VCaP (cell line): ENCODE data around the gene GPR160.

Experiments used
- H3K27ac ChIP-seq: fragments of 450-650 bp; 2 replicates; pipeline ENCODE4 v1.5.1; 2017
- TF ChIP-seq, protein P1 (sequence below): fragments of 450-650 bp; conservative IDR thresholded peaks from 2 replicates; pipeline ENCODE4 v1.5.1; 2017; ENCODE audit warnings: mild to moderate bottlenecking, moderate library complexity

Gene GPR160

DNA sequence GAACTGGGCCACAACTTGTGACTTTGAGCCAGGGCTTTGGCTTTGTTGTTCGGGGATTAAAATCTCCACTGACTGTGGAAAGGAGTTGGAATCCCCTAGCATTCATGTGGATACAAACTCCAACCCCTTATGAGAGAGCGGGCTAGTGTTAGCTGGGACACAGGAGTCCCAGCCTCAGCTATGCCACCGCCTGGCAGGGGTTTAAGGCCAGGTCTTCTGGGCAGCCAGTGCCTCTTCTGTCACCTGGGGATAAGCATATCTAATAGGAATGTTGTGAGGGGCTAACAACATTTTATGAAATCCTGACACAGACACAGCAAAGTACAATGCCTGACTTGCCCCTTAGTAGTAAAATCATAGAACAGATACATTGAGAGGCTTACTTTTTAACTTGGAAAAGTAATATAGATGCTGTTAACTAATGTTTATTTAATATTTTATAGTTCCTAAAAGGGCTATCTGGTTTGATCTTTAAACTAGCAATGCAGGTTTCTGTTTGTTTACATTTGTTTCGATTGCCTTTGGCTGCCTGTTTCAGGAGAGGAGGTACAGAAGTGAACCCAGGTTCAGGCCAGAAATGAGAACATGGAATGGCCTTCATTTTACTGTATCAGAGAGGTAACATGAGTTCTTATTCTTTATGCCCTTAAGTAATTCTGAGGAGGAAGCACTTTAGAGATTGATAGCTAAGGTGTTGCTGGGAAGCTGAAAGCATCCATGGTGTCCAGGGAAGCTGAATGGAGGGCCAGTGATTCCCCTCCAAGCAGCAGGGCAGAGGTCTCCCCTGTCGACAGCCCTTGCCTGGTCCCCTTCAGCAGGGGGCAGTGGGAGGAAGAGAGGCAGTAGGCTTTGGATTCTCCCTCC lies 8.7 kb downstream of the GPR160 start:
- TF ChIP-seq, protein P1, sequence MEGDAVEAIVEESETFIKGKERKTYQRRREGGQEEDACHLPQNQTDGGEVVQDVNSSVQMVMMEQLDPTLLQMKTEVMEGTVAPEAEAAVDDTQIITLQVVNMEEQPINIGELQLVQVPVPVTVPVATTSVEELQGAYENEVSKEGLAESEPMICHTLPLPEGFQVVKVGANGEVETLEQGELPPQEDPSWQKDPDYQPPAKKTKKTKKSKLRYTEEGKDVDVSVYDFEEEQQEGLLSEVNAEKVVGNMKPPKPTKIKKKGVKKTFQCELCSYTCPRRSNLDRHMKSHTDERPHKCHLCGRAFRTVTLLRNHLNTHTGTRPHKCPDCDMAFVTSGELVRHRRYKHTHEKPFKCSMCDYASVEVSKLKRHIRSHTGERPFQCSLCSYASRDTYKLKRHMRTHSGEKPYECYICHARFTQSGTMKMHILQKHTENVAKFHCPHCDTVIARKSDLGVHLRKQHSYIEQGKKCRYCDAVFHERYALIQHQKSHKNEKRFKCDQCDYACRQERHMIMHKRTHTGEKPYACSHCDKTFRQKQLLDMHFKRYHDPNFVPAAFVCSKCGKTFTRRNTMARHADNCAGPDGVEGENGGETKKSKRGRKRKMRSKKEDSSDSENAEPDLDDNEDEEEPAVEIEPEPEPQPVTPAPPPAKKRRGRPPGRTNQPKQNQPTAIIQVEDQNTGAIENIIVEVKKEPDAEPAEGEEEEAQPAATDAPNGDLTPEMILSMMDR: no peak
- peak overlapping the region; percentile 100 for H3K27ac ChIP-seq

DNA sequence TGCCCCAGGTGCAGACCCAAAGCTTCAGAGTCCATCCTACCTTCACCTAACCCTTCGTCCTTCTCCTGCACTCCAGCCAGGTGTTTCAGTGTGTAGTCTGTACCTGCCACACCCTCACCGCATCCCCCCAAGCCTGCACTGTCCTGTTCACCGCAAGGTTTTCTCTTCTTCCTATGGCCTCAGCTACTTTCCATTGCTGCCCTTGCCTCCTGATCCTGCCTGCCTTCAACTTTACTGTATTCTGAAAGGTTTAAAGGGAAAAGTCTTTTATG lies 9.3 kb downstream of the GPR160 start:
- H3K27ac ChIP-seq: peak overlapping the region; percentile 100
- TF ChIP-seq, protein P1: no peak

DNA sequence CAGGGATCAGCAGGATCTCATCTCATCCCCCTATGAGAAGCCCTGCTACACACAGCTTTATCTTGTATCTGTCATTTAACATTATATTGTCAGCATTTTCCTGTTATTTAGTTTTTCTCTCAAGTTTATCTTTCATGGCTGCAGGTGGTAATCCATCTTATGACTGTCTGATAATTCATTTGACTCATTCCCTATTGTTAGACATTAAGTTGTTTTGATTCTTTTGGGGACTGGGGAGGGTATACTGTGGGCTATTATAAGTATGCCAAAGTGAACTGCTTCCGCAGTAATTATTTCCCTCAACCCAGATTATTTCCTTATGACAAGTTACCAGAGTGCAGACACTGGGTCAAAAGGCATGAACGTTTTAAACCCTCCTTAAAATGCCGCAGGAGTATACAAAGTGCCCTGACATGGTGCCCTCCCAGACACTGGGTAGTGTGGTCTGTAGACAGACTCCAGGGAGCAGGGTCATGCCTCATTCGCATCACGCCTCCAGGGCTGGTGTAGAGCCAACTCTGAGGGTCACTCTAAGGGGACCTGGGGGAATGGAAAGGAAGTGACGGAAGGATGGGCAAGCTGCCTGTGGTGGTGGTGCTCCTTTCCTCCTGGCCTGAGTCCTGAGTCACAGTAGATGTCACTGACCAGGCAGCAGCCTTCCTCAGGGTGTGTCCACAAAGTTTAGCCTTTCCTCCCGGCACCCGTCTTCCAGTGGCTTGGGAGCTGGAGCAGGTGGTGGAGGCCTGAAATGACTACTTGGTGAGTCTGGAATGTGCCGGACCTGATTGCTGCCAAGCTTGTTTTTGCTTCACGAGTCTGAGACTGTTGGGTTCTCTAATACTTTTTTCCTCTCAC lies 11.6 kb downstream of the GPR160 start:
- peak overlapping the region; percentile 100 for H3K27ac ChIP-seq
- TF ChIP-seq, protein P1: no peak

DNA sequence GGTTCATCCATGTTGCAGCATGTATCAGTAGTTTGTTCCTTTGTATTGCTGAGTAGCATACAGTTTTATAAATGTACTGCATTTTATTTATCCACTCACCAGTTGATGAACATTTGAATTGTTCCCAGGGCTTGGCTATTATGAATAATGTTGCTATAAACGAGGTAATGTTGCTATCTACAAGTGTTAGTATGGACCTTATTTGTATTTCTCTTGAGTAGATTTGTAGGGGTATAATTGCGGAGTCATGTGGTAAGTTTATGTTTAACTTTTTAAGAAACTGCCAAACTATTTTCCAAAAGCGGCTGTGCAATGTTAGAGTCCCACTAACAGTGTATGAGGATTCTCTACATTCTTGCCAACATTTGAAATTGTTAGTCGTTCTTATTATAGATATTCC lies 13.0 kb downstream of the GPR160 start:
- peak overlapping the region; percentile 100 for H3K27ac ChIP-seq
- TF ChIP-seq, protein P1: no peak

DNA sequence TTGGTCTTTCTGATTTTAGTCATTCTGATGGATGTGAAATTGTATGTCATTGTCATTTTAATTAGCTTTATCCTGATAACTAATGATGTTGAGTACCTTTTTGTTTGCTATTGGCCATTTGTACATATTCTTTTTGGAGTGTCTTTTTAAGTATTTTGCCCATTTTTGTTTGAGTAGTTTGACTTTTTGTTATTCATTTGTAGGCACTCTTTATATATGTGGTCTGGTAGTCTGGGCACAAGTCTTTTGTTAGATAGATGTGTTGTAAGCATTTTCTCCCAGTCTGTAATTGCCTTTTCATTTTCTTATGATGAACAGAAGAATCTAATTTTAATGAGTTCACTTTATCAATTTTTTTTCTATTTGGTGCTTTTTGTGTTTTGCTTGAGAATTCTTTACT lies 14.6 kb downstream of the GPR160 start:
- H3K27ac ChIP-seq: peak overlapping the region; percentile 100; the same call in 1 of the 2 replicates
- TF ChIP-seq, protein P1: no peak

DNA sequence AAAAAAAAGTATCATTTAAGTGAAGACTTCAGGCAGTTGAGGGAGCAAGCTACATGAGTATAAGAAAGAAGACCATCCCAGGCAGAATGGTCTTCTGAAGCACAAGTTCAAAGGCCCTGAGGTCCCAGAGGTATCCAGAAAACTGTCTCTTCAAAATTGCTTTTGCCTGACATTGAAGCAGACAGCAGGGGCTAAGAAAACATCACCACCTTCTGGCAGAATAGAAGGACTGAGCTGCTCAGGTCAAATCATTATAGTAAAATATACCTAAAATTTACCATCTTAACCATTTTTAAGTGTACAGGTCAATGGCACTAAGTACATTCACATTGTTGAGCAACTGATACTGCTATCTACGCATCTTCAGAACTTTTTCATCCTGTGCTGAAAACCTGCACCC lies 16.4 kb downstream of the GPR160 start:
- peak overlapping the region; percentile 48 for H3K27ac ChIP-seq
- TF ChIP-seq, protein P1: peak; percentile 69

DNA sequence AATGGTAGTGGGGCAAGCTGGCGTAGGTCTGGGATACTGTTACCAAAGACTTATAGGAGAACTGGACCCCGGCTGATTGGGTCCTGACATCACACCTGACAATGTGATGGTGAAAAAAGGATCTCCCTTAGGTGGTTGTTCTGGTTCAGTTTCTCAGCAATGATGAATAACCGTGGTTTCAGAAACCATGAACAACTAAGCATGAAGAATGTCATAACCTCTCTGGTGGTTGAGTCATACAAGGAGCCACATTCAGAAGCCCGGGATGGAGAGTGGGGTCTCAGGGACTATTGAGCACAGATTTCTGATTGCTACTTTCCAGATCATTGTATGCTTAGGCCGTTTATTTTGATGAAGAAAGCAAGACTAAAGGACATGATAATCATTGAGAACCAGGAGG lies 17.4 kb downstream of the GPR160 start:
- TF ChIP-seq, protein P1: no peak
- H3K27ac ChIP-seq: peak overlapping the region; percentile 48
